ENCODE measurements around the gene NLGN1.

Gene NLGN1

DNA sequence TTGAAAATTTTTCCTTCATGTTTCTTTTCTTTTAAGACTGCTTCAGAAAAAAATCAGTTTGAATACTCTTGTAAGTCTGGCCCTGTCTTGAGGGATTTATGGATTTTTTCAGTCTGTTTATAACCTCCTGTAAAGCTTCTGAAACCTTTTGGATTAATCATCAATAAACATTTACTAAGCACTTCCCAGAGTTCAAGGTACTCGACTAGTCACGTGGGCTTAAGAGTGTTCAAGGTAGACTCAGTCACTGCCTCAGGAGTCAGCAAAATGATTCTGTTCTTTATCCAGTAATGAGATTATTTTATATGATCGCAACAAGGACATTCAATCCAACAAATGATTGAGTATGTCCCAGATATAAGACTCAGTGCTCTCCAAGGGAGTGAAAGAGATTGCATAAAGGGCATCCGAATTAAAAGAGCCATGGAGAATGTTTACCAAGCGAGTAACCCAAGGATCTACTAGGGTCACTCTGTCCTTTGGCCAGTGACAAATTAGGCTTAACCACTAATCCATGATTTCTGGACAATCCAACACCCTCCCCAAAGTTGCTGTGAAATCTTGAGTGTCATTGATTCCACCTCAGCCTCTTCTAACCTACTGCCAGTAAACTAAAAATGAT lies 735.0 kb downstream of the NLGN1 start:
- DNase-seq (ENCODE audit: low spot score) = no peak
- no peak for FAIRE-seq

- DNase-seq (ENCODE audit: low spot score) = no peak
- no peak for FAIRE-seq
These were observed 748.5 kb downstream of the NLGN1 start for GRCh38 chr3:174146008-174146407.

DNA sequence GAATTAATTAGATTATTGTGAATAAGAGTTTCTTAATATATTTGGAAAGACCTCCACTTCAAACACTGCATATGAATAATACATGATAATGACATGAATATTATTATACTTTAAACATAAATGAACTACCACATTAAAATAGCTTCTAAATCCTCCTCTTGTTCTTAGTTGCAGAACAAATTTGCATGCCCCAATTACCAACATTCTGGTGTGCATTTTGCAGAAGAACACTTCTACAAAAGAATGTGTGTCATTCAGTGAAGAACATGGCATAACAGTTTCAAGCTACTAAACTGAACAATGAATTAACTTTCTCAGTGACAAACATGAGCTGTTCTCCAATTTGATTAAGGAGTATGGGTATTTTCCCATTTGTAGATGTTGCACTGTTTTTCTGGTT lies 750.3 kb downstream of the NLGN1 start:
- FAIRE-seq = no peak

DNA sequence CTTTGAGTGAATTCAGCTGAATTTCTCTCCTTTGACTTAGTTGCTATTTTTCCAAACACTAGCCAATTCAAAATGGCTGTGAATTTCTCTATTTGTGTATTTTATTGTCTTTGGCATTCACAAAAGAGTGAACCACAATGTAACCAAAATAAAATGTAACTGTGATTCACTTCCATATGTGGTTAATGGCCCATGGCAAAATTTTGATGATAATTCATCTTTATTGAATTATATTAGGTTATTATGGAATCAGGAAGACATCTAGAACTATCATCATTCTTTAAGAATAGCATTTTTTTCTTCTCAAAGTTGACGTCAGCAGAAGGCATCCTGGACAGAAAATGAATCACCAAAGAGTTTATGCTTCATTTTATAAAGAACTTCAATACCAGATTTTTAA lies 756.3 kb downstream of the NLGN1 start:
- DNase-seq (ENCODE audit: low spot score) (no peak), FAIRE-seq (no peak)

More for the DNA sequence above, 750.3 kb downstream of the NLGN1 start:
- no peak for DNase-seq (ENCODE audit: low spot score)

DNA sequence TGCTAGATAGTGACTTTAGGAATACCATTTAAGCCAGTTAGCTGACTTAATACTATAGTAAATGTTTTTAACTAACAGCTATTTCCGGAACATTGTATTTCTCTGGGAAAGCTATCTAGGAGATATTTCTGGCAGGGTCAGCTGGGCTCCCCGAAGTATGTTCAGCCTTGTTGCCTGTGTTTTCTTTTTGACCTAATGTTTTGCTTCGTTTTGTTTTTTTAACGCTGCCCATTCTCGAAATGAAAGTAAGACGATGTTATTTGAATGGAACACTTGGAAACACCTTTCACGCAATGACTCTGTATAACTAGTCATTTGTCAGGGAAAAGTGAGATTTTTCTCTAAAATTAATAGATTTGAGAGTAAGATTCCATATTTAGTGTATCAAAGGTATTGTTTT lies 758.7 kb downstream of the NLGN1 start:
- DNase-seq (ENCODE audit: low spot score) = no peak
- FAIRE-seq = no peak

- no peak for DNase-seq (ENCODE audit: low spot score)
These were observed 761.1 kb downstream of the NLGN1 start for GRCh38 chr3:174158674-174159073.

DNA sequence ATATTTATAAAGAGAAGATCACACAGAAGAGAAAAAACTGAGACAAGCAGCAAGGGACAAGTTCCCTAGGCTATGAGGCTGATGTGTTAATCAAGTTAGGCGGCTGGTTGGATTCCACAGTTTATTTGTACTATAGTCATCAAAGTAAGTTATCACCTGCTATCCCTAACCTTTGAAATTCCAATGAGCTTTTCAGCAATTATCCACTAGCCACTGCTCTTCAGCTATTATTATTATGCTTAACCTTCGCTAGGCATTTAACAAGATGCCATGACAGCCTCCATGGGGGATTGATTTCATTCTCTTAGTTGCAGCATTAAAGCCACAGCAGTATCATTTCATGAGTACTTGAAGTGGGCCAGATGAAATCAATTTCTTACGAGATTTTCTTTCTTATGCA lies 762.1 kb downstream of the NLGN1 start:
- DNase-seq (ENCODE audit: low spot score) = no peak
- no peak for FAIRE-seq

More at GRCh38 chr3:174158674-174159073, 761.1 kb downstream of the NLGN1 start:
- FAIRE-seq = no peak

DNA sequence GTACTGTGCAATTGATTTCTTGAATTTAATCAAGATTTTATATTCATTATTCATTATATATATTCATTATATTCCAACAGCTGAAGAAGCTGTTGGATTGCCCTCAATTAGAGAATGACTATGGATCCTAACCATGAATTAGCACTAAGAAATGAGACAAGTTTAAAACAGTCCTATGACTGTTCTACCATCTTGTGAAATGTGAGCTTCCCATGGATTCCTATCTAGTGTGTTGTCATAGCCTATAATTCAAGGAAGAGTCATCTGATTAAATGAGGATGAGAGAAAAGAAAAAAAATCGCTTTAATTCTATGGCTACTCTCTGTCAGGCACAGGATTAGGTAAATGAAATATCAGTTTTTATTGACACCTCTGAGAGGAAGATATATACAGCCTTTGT lies 765.0 kb downstream of the NLGN1 start:
- no peak for DNase-seq (ENCODE audit: low spot score)
- no peak for FAIRE-seq

- no peak for FAIRE-seq
- no peak for DNase-seq (ENCODE audit: low spot score)
These were observed 770.5 kb downstream of the NLGN1 start for GRCh38 chr3:174168026-174168425.

DNA sequence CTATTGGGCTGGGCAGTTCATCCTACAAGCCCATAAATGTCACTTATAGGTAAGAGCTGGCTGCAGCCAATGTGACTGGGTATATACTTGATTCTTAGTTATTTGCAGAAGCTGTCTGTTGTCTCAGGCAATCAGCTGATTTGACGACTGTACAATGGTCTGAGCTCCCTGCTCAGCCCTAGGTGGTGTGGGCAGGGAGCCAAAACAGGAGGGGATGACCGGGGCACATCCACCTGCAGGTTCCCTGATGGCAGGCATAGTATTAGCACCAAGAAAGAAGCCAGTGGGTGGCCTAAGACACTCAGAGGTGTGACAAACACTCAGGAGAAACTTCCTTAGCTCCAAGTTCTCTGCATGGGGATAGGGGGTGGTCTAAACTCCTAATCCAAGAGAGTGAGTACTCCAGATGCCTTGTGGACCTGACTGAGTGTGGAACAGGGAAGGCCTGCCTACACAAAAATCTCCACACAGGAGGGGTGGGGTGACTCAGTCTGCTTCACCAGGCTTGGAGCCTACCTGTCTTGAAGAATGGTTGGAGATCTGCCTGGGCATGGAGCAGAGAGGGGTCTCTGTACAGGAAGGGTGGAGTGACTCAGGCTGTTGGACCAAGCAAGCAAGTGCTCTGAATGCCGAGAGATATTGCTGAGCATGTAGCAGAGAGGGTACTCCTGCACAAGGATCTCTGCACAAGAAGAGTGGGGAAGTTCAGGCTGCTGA lies 771.2 kb downstream of the NLGN1 start:
- DNase-seq (ENCODE audit: low spot score) (no peak), FAIRE-seq (no peak)

GRCh38 chr3:174169736-174170135 lies 772.2 kb downstream of the NLGN1 start:
- FAIRE-seq (no peak), DNase-seq (ENCODE audit: low spot score) (no peak)

DNA sequence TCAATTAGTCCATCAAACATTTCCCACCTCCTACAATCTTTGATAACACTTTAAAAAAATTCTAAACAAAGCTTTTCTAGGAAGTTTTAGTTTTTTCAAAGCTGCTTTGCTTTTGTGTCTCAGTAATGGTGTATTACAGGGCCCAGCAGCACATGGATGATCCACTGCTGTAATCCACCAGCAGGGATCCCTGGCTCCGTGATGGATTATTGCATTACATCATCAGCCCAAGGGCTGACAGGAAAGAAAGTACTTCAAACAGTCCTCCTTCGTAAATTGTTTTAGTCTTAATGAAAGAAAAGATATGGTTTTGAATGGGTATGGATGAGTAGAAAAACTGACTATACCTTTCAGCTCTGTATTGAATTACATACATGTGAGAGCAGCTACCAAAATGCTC lies 772.7 kb downstream of the NLGN1 start:
- DNase-seq (ENCODE audit: low spot score) (no peak), FAIRE-seq (no peak)

GRCh38 chr3:174186377-174186989 lies 788.9 kb downstream of the NLGN1 start:
- FAIRE-seq = no peak
- no peak for DNase-seq (ENCODE audit: low spot score)

DNA sequence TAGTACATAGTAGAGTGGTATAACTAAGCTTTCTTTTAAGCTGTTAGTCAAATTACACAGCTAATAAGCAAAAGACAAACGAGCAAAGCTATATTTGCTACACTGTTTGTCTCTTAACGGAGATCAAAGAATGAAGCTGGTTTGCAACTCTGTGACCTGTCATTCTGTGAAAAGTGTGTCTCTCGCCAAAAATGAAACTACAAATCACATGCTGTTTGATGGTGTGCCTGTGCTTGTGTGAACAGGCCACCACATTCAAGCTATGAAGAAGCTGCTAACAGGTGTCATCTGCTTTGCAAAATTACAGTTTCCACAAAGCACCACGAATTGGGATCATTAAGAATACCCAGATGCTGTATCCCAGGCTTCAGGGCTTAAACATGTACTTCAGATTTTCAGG lies 793.8 kb downstream of the NLGN1 start:
- FAIRE-seq = no peak

DNA sequence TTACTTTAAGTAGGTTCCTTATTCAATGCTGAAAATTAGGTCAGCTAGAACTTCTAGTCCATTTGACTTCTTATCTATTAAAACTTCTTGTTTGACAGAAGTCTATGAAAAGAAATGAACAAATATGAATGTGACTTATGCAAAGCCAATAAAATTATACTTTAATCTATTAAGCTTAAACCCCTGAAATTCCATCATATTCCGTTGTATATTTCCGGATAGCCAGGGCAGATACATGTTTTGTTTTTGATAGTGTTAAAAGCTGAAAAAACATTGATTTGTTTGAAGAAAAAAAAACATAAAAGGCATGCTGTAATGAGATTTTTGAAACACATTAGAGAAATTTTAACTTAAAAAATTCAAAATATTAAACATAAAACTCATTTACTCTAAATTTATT lies 794.4 kb downstream of the NLGN1 start:
- DNase-seq (ENCODE audit: low spot score) (no peak), FAIRE-seq (no peak)

More for the DNA sequence above, 793.8 kb downstream of the NLGN1 start:
- DNase-seq (ENCODE audit: low spot score) = no peak

- DNase-seq (ENCODE audit: low spot score) (no peak), FAIRE-seq (no peak)
These were observed 794.9 kb downstream of the NLGN1 start for GRCh38 chr3:174192471-174192870.

DNA sequence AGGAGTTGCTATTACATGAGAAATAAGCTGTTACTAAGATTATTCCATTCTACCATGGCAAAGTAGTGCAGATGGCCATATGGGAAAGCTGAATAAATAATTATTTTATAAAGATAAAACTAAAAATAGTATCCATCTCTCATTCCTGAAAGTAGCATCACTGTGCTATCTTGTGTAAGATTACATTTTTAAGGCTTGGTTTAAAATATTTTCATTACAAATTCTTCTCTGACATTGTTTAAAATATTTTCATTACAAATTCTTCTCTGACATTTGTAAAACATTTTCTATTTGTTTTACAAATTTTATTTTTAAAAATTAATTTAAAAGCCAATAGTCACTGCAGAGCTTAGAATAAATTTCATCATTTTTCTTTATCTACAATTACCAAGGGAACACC lies 796.1 kb downstream of the NLGN1 start:
- FAIRE-seq (no peak), DNase-seq (ENCODE audit: low spot score) (no peak)

GRCh38 chr3:174197416-174197815 lies 799.9 kb downstream of the NLGN1 start:
- FAIRE-seq = no peak

DNA sequence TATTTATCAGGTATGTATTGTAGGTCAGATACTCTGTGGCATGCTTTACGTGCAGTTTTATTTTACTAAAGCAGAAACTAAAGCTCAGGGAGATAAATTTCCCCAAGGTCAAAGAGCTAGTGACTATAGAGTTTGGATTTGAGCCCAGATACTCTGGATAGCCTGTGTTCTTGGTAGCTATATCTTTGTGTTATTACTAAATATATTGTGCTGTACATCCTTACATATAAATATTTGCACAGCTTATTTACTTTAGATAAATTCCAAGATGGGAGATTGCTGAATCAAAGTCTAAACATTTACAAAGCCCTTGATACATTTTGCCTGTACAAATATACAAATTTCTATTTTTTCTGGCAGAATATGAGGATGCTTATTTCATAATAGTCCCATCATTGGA lies 800.7 kb downstream of the NLGN1 start:
- DNase-seq (ENCODE audit: low spot score) (no peak), FAIRE-seq (no peak)

More at GRCh38 chr3:174197416-174197815, 799.9 kb downstream of the NLGN1 start:
- DNase-seq (ENCODE audit: low spot score) = no peak

GRCh38 chr3:174199696-174200095 lies 802.2 kb downstream of the NLGN1 start:
- DNase-seq (ENCODE audit: low spot score) = no peak
- no peak for FAIRE-seq

DNA sequence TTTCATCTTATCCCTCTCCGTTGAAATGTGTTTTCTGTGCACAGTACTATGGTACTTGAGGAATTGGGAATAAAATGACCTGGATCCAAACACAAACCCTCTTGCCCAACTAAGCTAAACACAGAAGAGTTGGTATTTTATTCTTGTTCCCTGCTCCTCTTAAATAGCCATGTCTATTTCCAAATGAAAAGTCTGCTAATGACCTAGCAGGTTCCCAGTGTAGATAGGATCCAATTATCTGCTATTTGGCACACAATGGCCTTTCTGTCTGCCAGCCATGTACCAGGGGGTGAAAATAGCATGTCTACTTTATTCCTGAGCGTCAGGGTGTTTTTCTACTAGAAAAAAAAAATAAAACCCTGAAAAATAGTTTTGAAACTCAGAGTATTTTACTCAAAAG lies 804.6 kb downstream of the NLGN1 start:
- DNase-seq (ENCODE audit: low spot score) (no peak), FAIRE-seq (no peak)

DNA sequence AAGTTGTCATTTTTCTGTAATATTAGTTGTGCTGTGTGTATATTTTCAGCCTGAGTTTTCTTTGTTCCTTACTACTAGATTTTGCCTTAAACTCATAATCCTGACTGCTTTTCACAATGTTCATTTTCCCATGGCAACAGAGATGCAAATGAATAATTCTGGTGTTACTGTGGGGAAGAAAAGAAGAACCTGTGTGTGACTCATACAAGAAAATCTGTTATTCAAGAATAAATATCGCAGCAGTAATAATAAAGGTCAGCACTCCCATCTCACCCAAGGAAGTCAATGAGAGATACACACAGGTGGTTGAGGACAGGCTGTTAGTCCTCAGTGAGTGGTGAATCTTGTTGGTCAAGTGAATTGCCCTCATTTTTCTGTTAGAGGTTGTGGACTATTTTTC lies 805.0 kb downstream of the NLGN1 start:
- DNase-seq (ENCODE audit: low spot score) (no peak), FAIRE-seq (no peak)

GRCh38 chr3:174204765-174205164 lies 807.2 kb downstream of the NLGN1 start:
- DNase-seq (ENCODE audit: low spot score) (no peak), FAIRE-seq (no peak)
